DND-41 (cell line): Measurements from ENCODE around the gene TYR.

ENCODE experiments used
- ATAC-seq: fragments of 200-7000 bp; cut with Tn5 transposase; 3 replicates; pipeline ENCODE4 v1.9.1; 2021; ENCODE audit warnings: low read depth; ENCODE audit not compliant: insufficient read depth
- DNase-seq: peaks from one replicate; pipeline ENCODE4 v3.0.0-alpha.2; 2020
- H2AFZ ChIP-seq: 2 replicates; pipeline ENCODE4 v1.6.0; 2012; ENCODE audit warnings: low read depth, low read length
- H3K27ac ChIP-seq: 2 replicates; pipeline ENCODE4 v1.5.1; 2012; ENCODE audit warnings: low read length, inconsistent platforms
- H3K27me3 ChIP-seq: fragments of 200-600 bp; sonication (generic); 2 replicates; pipeline ENCODE4 v1.6.0; 2012; ENCODE audit warnings: low read length, mild to moderate bottlenecking, inconsistent platforms; ENCODE audit not compliant: insufficient read depth, poor library complexity
- H3K36me3 ChIP-seq: 2 replicates; pipeline ENCODE4 v1.5.1; 2012; ENCODE audit warnings: low read length, inconsistent platforms; ENCODE audit not compliant: insufficient read depth
- H3K4me1 ChIP-seq: 2 replicates; pipeline ENCODE4 v1.5.1; 2012; ENCODE audit warnings: mild to moderate bottlenecking, low read length; ENCODE audit not compliant: insufficient read depth
- H3K4me2 ChIP-seq: 2 replicates; pipeline ENCODE4 v1.6.0; 2012; ENCODE audit warnings: mild to moderate bottlenecking, moderate library complexity, low read length, inconsistent platforms; ENCODE audit not compliant: insufficient read depth
- H3K4me3 ChIP-seq, 2 experiments: fragments of 200-600 bp in 1 of 2; shearing (Covaris generic) in 1 of 2; 2 replicates each; pipeline ENCODE4 v1.5.1; 2012 to 2016; ENCODE audit warnings: inconsistent platforms in 2 of 2, low read length in 2 of 2, mild to moderate bottlenecking in 2 of 2, low read depth in 1 of 2, moderate library complexity in 1 of 2
- H3K79me2 ChIP-seq: 2 replicates; pipeline ENCODE4 v1.6.0; 2012; ENCODE audit warnings: low read length, inconsistent platforms; ENCODE audit not compliant: insufficient read depth
- H3K9ac ChIP-seq: 2 replicates; pipeline ENCODE4 v1.6.0; 2012; ENCODE audit warnings: low read depth, mild to moderate bottlenecking, inconsistent platforms, low read length, moderate library complexity
- H3K9me3 ChIP-seq: 2 replicates; pipeline ENCODE4 v1.5.1; 2012; ENCODE audit warnings: low read length, moderate library complexity, mild to moderate bottlenecking, inconsistent platforms; ENCODE audit not compliant: insufficient read depth, severe bottlenecking
- H4K20me1 ChIP-seq: 2 replicates; pipeline ENCODE4 v1.6.0; 2012; ENCODE audit warnings: low read length; ENCODE audit not compliant: insufficient read depth
- CTCF ChIP-seq: IDR thresholded peaks from 2 replicates; pipeline ENCODE4 v1.5.1; 2012; ENCODE audit warnings: borderline replicate concordance, low read length, moderate library complexity, mild to moderate bottlenecking; ENCODE audit not compliant: poor library complexity, severe bottlenecking; ENCODE audit errors: extremely low read depth
- EZH2 ChIP-seq: IDR thresholded peaks from 3 replicates; pipeline ENCODE4 v1.6.1; 2012; ENCODE audit warnings: borderline replicate concordance, low read depth, mild to moderate bottlenecking, moderate library complexity, low read length, inconsistent platforms; ENCODE audit not compliant: severe bottlenecking

TYR gene

GRCh38 chr11:89184021-89184420 lies 6.3 kb downstream of the TYR start:
- no peaks in the 10 kb centered on the region for H3K4me1 ChIP-seq
- ATAC-seq: no peak
- no peaks in the 10 kb centered on the region for H3K9me3 ChIP-seq
- no peaks in the 10 kb centered on the region for H3K79me2 ChIP-seq
- no peak for DNase-seq
- no peaks in the 10 kb centered on the region for H3K36me3 ChIP-seq
- no peak overlapping the region for H3K4me2 ChIP-seq
- no peaks in the 10 kb centered on the region for H4K20me1 ChIP-seq
- no peak for TF ChIP-seq EZH2
- no peak for TF ChIP-seq CTCF
- H3K27me3 ChIP-seq: no peaks in the 10 kb centered on the region
- H3K27ac ChIP-seq: no peak overlapping the region
- H2AFZ ChIP-seq: no peak overlapping the region
- no peak overlapping the region for H3K4me3 ChIP-seq
- no peak overlapping the region for H3K9ac ChIP-seq

DNA sequence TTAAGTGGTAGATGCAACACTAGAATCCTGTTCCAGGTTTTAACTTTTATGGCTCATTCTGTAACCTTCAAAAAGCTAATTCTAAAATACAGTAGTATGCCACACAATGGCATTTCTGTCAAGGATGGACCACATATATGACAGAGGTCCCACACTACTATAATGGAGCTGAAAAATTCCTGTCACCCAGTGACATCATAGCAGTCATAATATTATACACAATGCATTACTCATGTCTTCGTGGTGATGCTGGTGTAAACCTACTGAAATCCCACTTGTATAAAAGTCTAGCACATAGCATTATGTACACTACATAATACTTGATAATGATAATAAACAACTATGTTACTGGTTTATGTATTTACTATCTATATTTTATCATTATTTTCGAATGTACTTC lies 12.1 kb downstream of the TYR start:
- Histone ChIP-seq H3K27me3 (no peaks in the 10 kb centered on the region), H3K4me1 (no peaks in the 10 kb centered on the region), H3K4me3 (no peak overlapping the region), H3K36me3 (no peaks in the 10 kb centered on the region), H3K9ac (no peak overlapping the region), H3K4me2 (no peak overlapping the region), H3K79me2 (no peaks in the 10 kb centered on the region), H3K27ac (no peak overlapping the region), H3K9me3 (no peaks in the 10 kb centered on the region), H4K20me1 (no peaks in the 10 kb centered on the region), H2AFZ (no peak overlapping the region)
- ATAC-seq: no peak
- TF ChIP-seq EZH2: no peak
- no peak for TF ChIP-seq CTCF
- no peak for DNase-seq

DNA sequence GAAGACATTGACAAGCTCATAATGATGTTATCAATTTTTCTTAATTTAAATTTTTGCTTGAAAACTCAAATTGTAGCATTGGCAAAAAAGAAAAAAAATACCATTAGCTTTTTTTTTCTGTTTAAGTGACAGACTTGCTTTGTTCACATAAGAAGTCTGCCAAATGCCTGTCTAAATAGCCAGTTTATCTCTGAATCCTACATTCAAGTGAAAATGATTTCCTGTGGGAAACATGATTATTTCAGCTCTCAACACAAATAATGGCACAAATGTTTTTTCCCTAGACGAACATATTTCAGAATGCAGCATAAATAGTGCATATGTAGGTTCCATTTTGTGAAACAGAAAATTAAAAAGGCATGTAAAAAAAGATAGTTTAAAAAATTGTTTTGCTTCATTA lies 23.5 kb downstream of the TYR start:
- Histone ChIP-seq H3K4me3 (no peak overlapping the region), H3K27ac (no peak overlapping the region), H2AFZ (no peak overlapping the region), H4K20me1 (no peaks in the 10 kb centered on the region), H3K4me1 (no peaks in the 10 kb centered on the region), H3K4me2 (no peak overlapping the region), H3K79me2 (no peaks in the 10 kb centered on the region), H3K9ac (no peak overlapping the region), H3K36me3 (no peaks in the 10 kb centered on the region), H3K9me3 (no peaks in the 10 kb centered on the region), H3K27me3 (no peaks in the 10 kb centered on the region)
- no peak for TF ChIP-seq EZH2
- no peak for TF ChIP-seq CTCF
- ATAC-seq (no peak), DNase-seq (no peak)

GRCh38 chr11:89203814-89204213 lies 26.1 kb downstream of the TYR start:
- Histone ChIP-seq H2AFZ (no peak overlapping the region), H3K9ac (no peak overlapping the region), H3K4me1 (no peaks in the 10 kb centered on the region), H3K27me3 (no peaks in the 10 kb centered on the region), H3K36me3 (no peaks in the 10 kb centered on the region), H3K27ac (no peak overlapping the region), H3K9me3 (no peaks in the 10 kb centered on the region), H3K4me2 (no peak overlapping the region), H3K79me2 (no peaks in the 10 kb centered on the region), H3K4me3 (no peak overlapping the region), H4K20me1 (no peaks in the 10 kb centered on the region)
- DNase-seq: no peak
- ATAC-seq: no peak
- TF ChIP-seq EZH2: no peak
- no peak for TF ChIP-seq CTCF
